ENCODE results near the gene SYNM. TPM values are rescaled to one million over a fixed set of nuclear protein-coding genes. Genes with fewer than 3 reads are reported as not detected.

The SYNM gene
- total RNA-seq, 1 experiment from 2014 or later: 3.3 TPM

- no peak for DNase-seq (ENCODE audit: low read depth, low spot score)
- Histone ChIP-seq H3K4me1 (ENCODE audit: control insufficient read depth in 1 of 2, insufficient read depth in 2 of 2, low read length in 2 of 2) (no peaks in the 10 kb centered on the region), H4K20me1 (ENCODE audit: insufficient read depth) (no peaks in the 10 kb centered on the region), H3K79me2 (ENCODE audit: insufficient read depth, low read length) (no peaks in the 10 kb centered on the region), H3K4me2 (ENCODE audit: low read length) (no peak overlapping the region), H3K27me3 (ENCODE audit: insufficient read depth, low read length) (no peaks in the 10 kb centered on the region), H3K9ac (ENCODE audit: low read length) (no peak overlapping the region), H3K4me3 (replicated peaks in 1 of 2; ENCODE audit: low read depth in 1 of 2, low read length in 2 of 2) (no peak overlapping the region), H2AFZ (ENCODE audit: low read depth, low read length, poor library complexity, severe bottlenecking) (no peak overlapping the region), H3K9me2 (ENCODE audit: insufficient read depth) (no peaks in the 10 kb centered on the region), H3K36me3 (ENCODE audit: control insufficient read depth in 1 of 2, insufficient read depth in 2 of 2, low read length in 2 of 2) (no peaks in the 10 kb centered on the region), H3K27ac (ENCODE audit: low read depth, low read length) (no peak overlapping the region), H3K9me3 (ENCODE audit: control insufficient read depth in 1 of 2, insufficient read depth in 1 of 2, low read depth in 1 of 2, low read length in 2 of 2) (no peaks in the 10 kb centered on the region)
- POLR2A ChIA-PET: no interaction called here
- no peak for ATAC-seq
- CTCF ChIA-PET: no interaction called here
- RAD21 ChIA-PET (ENCODE audit: low non-redundant PET in 1 of 2, low total read pairs in 2 of 2, uncharacterized antibody in 2 of 2, unreplicated experiment in 2 of 2): no interaction called here
- TF ChIP-seq POLR2A (IDR thresholded peaks at IDR 0.05; ENCODE audit: borderline replicate concordance, extremely low read depth, insufficient read depth, insufficient read length) (no peak), POLR2AphosphoS5 (IDR thresholded peaks at IDR 0.05; ENCODE audit: low read depth, low read length) (no peak), EGR1 (IDR thresholded peaks at IDR 0.05; ENCODE audit: low read depth) (no peak), EZH2phosphoT487 (IDR thresholded peaks at IDR 0.05; ENCODE audit: borderline replicate concordance) (no peak), ZFX (IDR thresholded peaks at IDR 0.05) (no peak)
- intact Hi-C loops (cut with micrococcal nuclease): no loop called here
- no TSS peak for BruUV-seq (replicated peaks)
These were observed 19.9 kb upstream of the SYNM start for GRCh38 chr15:99084965-99085364.

- CTCF ChIA-PET: interaction anchor here (2.2 kb wide), 1 partner anchor 9 kb away, joined by 12 read pairs; no protein-coding TSS in a partner anchor
- ATAC-seq (no peak), DNase-seq (ENCODE audit: low read depth, low spot score) (no peak)
- POLR2A ChIA-PET: no interaction called here
- Histone ChIP-seq H3K4me3 (replicated peaks in 1 of 2; ENCODE audit: low read depth in 1 of 2, low read length in 2 of 2) (no peak overlapping the region), H4K20me1 (ENCODE audit: insufficient read depth) (no peaks in the 10 kb centered on the region), H3K27ac (ENCODE audit: low read depth, low read length) (no peak overlapping the region), H3K9me2 (ENCODE audit: insufficient read depth) (no peaks in the 10 kb centered on the region), H3K9me3 (ENCODE audit: control insufficient read depth in 1 of 2, insufficient read depth in 1 of 2, low read depth in 1 of 2, low read length in 2 of 2) (no peaks in the 10 kb centered on the region), H3K4me1 (ENCODE audit: control insufficient read depth in 1 of 2, insufficient read depth in 2 of 2, low read length in 2 of 2) (no peaks in the 10 kb centered on the region), H3K36me3 (ENCODE audit: control insufficient read depth in 1 of 2, insufficient read depth in 2 of 2, low read length in 2 of 2) (no peaks in the 10 kb centered on the region), H3K9ac (ENCODE audit: low read length) (no peak overlapping the region), H3K4me2 (ENCODE audit: low read length) (no peak overlapping the region), H3K79me2 (ENCODE audit: insufficient read depth, low read length) (no peaks in the 10 kb centered on the region), H3K27me3 (ENCODE audit: insufficient read depth, low read length) (no peaks in the 10 kb centered on the region), H2AFZ (ENCODE audit: low read depth, low read length, poor library complexity, severe bottlenecking) (no peak overlapping the region)
- intact Hi-C loops (cut with micrococcal nuclease): no loop called here
- TF ChIP-seq CEBPB (IDR thresholded peaks at IDR 0.05; ENCODE audit: low read depth) (no peak), SRF (IDR thresholded peaks at IDR 0.05; ENCODE audit: low read depth) (no peak), POLR2AphosphoS5 (IDR thresholded peaks at IDR 0.05; ENCODE audit: low read depth, low read length) (no peak), ZNF274 (IDR thresholded peaks at IDR 0.05; ENCODE audit: low read depth, low read length) (no peak)
- RAD21 ChIA-PET (ENCODE audit: low non-redundant PET in 1 of 2, low total read pairs in 2 of 2, uncharacterized antibody in 2 of 2, unreplicated experiment in 2 of 2): no interaction called here
- no TSS peak for BruUV-seq (replicated peaks)
These were observed 19.2 kb upstream of the SYNM start for GRCh38 chr15:99085413-99086326.

All from HCT116 (cell line).